Osteocyte (in vitro differentiated cells): Measurements from ENCODE around the gene MLXIPL. TPM values are rescaled to one million over a fixed set of nuclear protein-coding genes. Genes with fewer than 3 reads are reported as not detected.

ENCODE experiments used
- DNase-seq: peaks from one replicate; pipeline ENCODE4 v3.0.0; 2021; ENCODE audit warnings: mixed read lengths; ENCODE audit not compliant: unreplicated experiment; ENCODE audit errors: extremely low spot score
- H3K27ac Mint-ChIP-seq: one replicate; pipeline ENCODE4 v1.8.0; 2021; ENCODE audit warnings: mild to moderate bottlenecking, mixed read lengths; ENCODE audit not compliant: unreplicated experiment
- H3K27me3 Mint-ChIP-seq: one replicate; pipeline ENCODE4 v1.8.0; 2021; ENCODE audit warnings: mixed read lengths; ENCODE audit not compliant: unreplicated experiment
- H3K36me3 Mint-ChIP-seq: one replicate; pipeline ENCODE4 v1.8.0; 2021; ENCODE audit warnings: mixed read lengths; ENCODE audit not compliant: unreplicated experiment
- H3K4me1 Mint-ChIP-seq: one replicate; pipeline ENCODE4 v1.8.0; 2021; ENCODE audit warnings: mixed read lengths; ENCODE audit not compliant: unreplicated experiment
- H3K4me3 Mint-ChIP-seq: one replicate; pipeline ENCODE4 v1.8.0; 2021; ENCODE audit warnings: mild to moderate bottlenecking, moderate library complexity, mixed read lengths; ENCODE audit not compliant: unreplicated experiment
- H3K9me3 Mint-ChIP-seq: one replicate; pipeline ENCODE4 v1.8.0; 2021; ENCODE audit warnings: mixed read lengths; ENCODE audit not compliant: unreplicated experiment
- CTCF ChIP-seq: fragments of 200-600 bp; sonication (generic); IDR thresholded peaks from 2 replicates; pipeline ENCODE4 v1.5.0; 2021; ENCODE audit warnings: antibody characterized with exemption, mild to moderate bottlenecking, moderate library complexity
- total RNA-seq: library from RNA; stranded (reverse); gene quantifications from 2 replicates; pipeline ENCODE4 v1.2.1, GENCODE V29; 2021

MLXIPL gene
- total RNA-seq, 1 donor from 2014 or later: 0.43 TPM

- Mint-ChIP-seq H3K4me1 (peaks cover 9% of the 10 kb centered on the region), H3K4me3 (no peak overlapping the region), H3K27me3 (peaks cover 53% of the 10 kb centered on the region), H3K36me3 (no peaks in the 10 kb centered on the region), H3K27ac (no peak overlapping the region), H3K9me3 (no peaks in the 10 kb centered on the region)
- TF ChIP-seq CTCF: no peak
- no peak for DNase-seq
These were observed 20.5 kb upstream of the MLXIPL start for GRCh38 chr7:73644688-73645286.

- no peaks in the 10 kb centered on the region for H3K36me3 Mint-ChIP-seq
- no peak overlapping the region for H3K27ac Mint-ChIP-seq
- DNase-seq: no peak
- H3K9me3 Mint-ChIP-seq: no peaks in the 10 kb centered on the region
- TF ChIP-seq CTCF: no peak
- no peak overlapping the region for H3K4me3 Mint-ChIP-seq
- peaks cover 35% of the 10 kb centered on the region for H3K27me3 Mint-ChIP-seq
- peaks cover 4% of the 10 kb centered on the region for H3K4me1 Mint-ChIP-seq
These were observed 18.5 kb upstream of the MLXIPL start for GRCh38 chr7:73642834-73643233.

- Mint-ChIP-seq H3K4me1 (peaks cover 23% of the 10 kb centered on the region), H3K36me3 (no peaks in the 10 kb centered on the region), H3K27ac (no peak overlapping the region), H3K4me3 (no peak overlapping the region), H3K27me3 (peaks cover 3% of the 10 kb centered on the region), H3K9me3 (no peaks in the 10 kb centered on the region)
- no peak for TF ChIP-seq CTCF
- no peak for DNase-seq
These were observed 14.6 kb upstream of the MLXIPL start for GRCh38 chr7:73638911-73639310.

GRCh38 chr7:73635428-73636200, 11.3 kb upstream of the MLXIPL start:
- no peak for DNase-seq
- Mint-ChIP-seq H3K4me3 (no peak overlapping the region), H3K4me1 (peaks cover 23% of the 10 kb centered on the region), H3K9me3 (no peaks in the 10 kb centered on the region), H3K36me3 (no peaks in the 10 kb centered on the region), H3K27me3 (no peaks in the 10 kb centered on the region), H3K27ac (peak overlapping the region; percentile 82)
- TF ChIP-seq CTCF: no peak

- Mint-ChIP-seq H3K4me1 (peaks cover 20% of the 10 kb centered on the region), H3K27me3 (peaks cover 4% of the 10 kb centered on the region), H3K27ac (no peak overlapping the region), H3K36me3 (no peaks in the 10 kb centered on the region), H3K4me3 (no peak overlapping the region), H3K9me3 (no peaks in the 10 kb centered on the region)
- DNase-seq: no peak
- no peak for TF ChIP-seq CTCF
These were observed 9.5 kb upstream of the MLXIPL start for GRCh38 chr7:73633844-73634243.
